Activated T-cell treated with anti-CD3 and anti-CD28 coated beads, Interleukin-2, amount 50 U/mL, for 72 hours (primary cell): ENCODE measurements around the gene SLC35F2. TPM values are rescaled to one million over a fixed set of nuclear protein-coding genes. Genes with fewer than 3 reads are reported as not detected.
"Not testable (repeated sequence)": the region's sequence is repeated elsewhere in the genome, so short reads cannot be mapped to it uniquely, and the experiment has no call there.

Source experiments
- ATAC-seq, 2 donors: fragments of 150-1000 bp; cut with Tn5 transposase; replicated peaks in 1 of 2; 2 replicates each; pipeline ENCODE4 v1.10.0; 2021; ENCODE audit warnings: moderate library complexity in 2 of 2, mild to moderate bottlenecking in 1 of 2
- DNase-seq, 2 donors: peaks; one replicate each; pipeline ENCODE4 v3.0.0; 2021 to 2022; ENCODE audit warnings: mixed read lengths in 1 of 2
- H3K27ac Mint-ChIP-seq: one replicate; pipeline ENCODE4 v1.8.0; 2022; ENCODE audit warnings: mild to moderate bottlenecking, moderate library complexity, mixed read lengths
- H3K27me3 Mint-ChIP-seq: one replicate; pipeline ENCODE4 v1.8.0; 2022; ENCODE audit warnings: low read depth, mixed read lengths
- H3K36me3 Mint-ChIP-seq, 2 donors: one replicate each; pipeline ENCODE4 v1.8.0; 2022; ENCODE audit warnings: mixed read lengths in 2 of 2, mild to moderate bottlenecking in 1 of 2; ENCODE audit not compliant: insufficient read depth in 2 of 2
- H3K4me1 Mint-ChIP-seq: one replicate; pipeline ENCODE4 v1.8.0; 2022; ENCODE audit warnings: low read depth, mixed read lengths
- H3K4me3 Mint-ChIP-seq, 2 donors: one replicate each; pipeline ENCODE4 v1.8.0; 2022; ENCODE audit warnings: mild to moderate bottlenecking in 2 of 2, mixed read lengths in 2 of 2, moderate library complexity in 2 of 2
- H3K9me3 Mint-ChIP-seq, 2 donors: one replicate each; pipeline ENCODE4 v1.8.0; 2022; ENCODE audit warnings: mixed read lengths in 2 of 2
- total RNA-seq, 2 donors: library from RNA; stranded (reverse); gene quantifications; one replicate each; pipeline ENCODE4 v1.2.3, GENCODE V29; 2022

SLC35F2 gene
- total RNA-seq, 2 donors from 2014 or later, result 22.4 to 29.4 TPM

- Mint-ChIP-seq H3K4me3 (peak overlapping the region; percentile 51 to 93), H3K9me3 (no peaks in the 10 kb centered on the region), H3K4me1 (peaks cover 26% of the 10 kb centered on the region), H3K36me3 (peaks cover 4 to 6% of the 10 kb centered on the region in 2 donors), H3K27me3 (peaks cover 5% of the 10 kb centered on the region), H3K27ac (peak overlapping the region; percentile 24)
- ATAC-seq, result no peak
- DNase-seq, result no peak
These were observed 2.2 kb downstream of the SLC35F2 start for GRCh38 chr11:107856180-107856980.

- no peaks in the 10 kb centered on the region for H3K9me3 Mint-ChIP-seq
- peaks cover 2 to 6% of the 10 kb centered on the region in 2 donors for H3K36me3 Mint-ChIP-seq
- ATAC-seq (no peak), DNase-seq (no peak)
- no peak overlapping the region for H3K4me3 Mint-ChIP-seq
- H3K27ac Mint-ChIP-seq, result no peak overlapping the region
- H3K4me1 Mint-ChIP-seq, result peaks cover 37% of the 10 kb centered on the region
- no peaks in the 10 kb centered on the region for H3K27me3 Mint-ChIP-seq
These were observed 5.5 kb downstream of the SLC35F2 start for GRCh38 chr11:107853070-107853469.

GRCh38 chr11:107851704-107852310 lies 6.8 kb downstream of the SLC35F2 start:
- Mint-ChIP-seq H3K4me1 (peaks cover 37% of the 10 kb centered on the region), H3K27me3 (no peaks in the 10 kb centered on the region), H3K36me3 (peaks cover 0 to 6% of the 10 kb centered on the region in 2 donors), H3K27ac (no peak overlapping the region), H3K9me3 (no peaks in the 10 kb centered on the region), H3K4me3 (no peak overlapping the region)
- DNase-seq (no peak), ATAC-seq (no peak)

GRCh38 chr11:107849790-107850189 lies 8.8 kb downstream of the SLC35F2 start:
- Mint-ChIP-seq H3K4me3 (no peak overlapping the region), H3K36me3 (peaks cover 1 to 2% of the 10 kb centered on the region in 2 donors), H3K27me3 (no peaks in the 10 kb centered on the region), H3K9me3 (no peaks in the 10 kb centered on the region), H3K27ac (no peak overlapping the region), H3K4me1 (peaks cover 35% of the 10 kb centered on the region)
- DNase-seq (no peak), ATAC-seq (no peak)

GRCh38 chr11:107848345-107848744 lies 10.2 kb downstream of the SLC35F2 start:
- Mint-ChIP-seq H3K27me3 (no peaks in the 10 kb centered on the region), H3K4me1 (peaks cover 42% of the 10 kb centered on the region), H3K27ac (no peak overlapping the region), H3K9me3 (no peaks in the 10 kb centered on the region), H3K4me3 (no peak overlapping the region), H3K36me3 (peaks cover 1 to 2% of the 10 kb centered on the region in 2 donors)
- ATAC-seq (no peak), DNase-seq (no peak)

- Mint-ChIP-seq H3K27me3 (no peaks in the 10 kb centered on the region), H3K4me1 (peaks cover 51% of the 10 kb centered on the region), H3K27ac (peak overlapping the region; percentile 6), H3K36me3 (peaks cover 1 to 2% of the 10 kb centered on the region in 2 donors), H3K4me3 (peak overlapping the region in 1 of 2 donors; percentile 12), H3K9me3 (no peaks in the 10 kb centered on the region)
- ATAC-seq (peak in 1 of 2 donors; percentile 35), DNase-seq (no peak)
These were observed 11.4 kb downstream of the SLC35F2 start for GRCh38 chr11:107847184-107847583.

GRCh38 chr11:107844041-107844440 lies 14.5 kb downstream of the SLC35F2 start:
- no peak for ATAC-seq
- Mint-ChIP-seq H3K4me1 (peaks cover 64% of the 10 kb centered on the region), H3K27ac (no peak overlapping the region), H3K4me3 (no peak overlapping the region), H3K36me3 (peaks cover 1 to 2% of the 10 kb centered on the region in 2 donors), H3K27me3 (no peaks in the 10 kb centered on the region), H3K9me3 (no peaks in the 10 kb centered on the region)
- no peak for DNase-seq

- no peak for DNase-seq
- no peak for ATAC-seq
- no peaks in the 10 kb centered on the region for H3K9me3 Mint-ChIP-seq
- H3K4me1 Mint-ChIP-seq, result peaks cover 52% of the 10 kb centered on the region
- peak overlapping the region in 1 of 2 donors; percentile 71 for H3K4me3 Mint-ChIP-seq
- H3K27ac Mint-ChIP-seq, result peak overlapping the region; percentile 68
- no peaks in the 10 kb centered on the region for H3K27me3 Mint-ChIP-seq
- H3K36me3 Mint-ChIP-seq, result peaks cover 1 to 2% of the 10 kb centered on the region in 2 donors
These were observed 16.0 kb downstream of the SLC35F2 start for GRCh38 chr11:107842412-107843100.

- H3K4me1 Mint-ChIP-seq, result peaks cover 52% of the 10 kb centered on the region
- no peaks in the 10 kb centered on the region for H3K27me3 Mint-ChIP-seq
- H3K27ac Mint-ChIP-seq, result peak overlapping the region; percentile 97
These were observed 18.5 kb downstream of the SLC35F2 start for GRCh38 chr11:107840129-107840484.

GRCh38 chr11:107836851-107837250 lies 21.7 kb downstream of the SLC35F2 start:
- no peak for ATAC-seq
- Mint-ChIP-seq H3K27me3 (no peaks in the 10 kb centered on the region), H3K4me1 (peaks cover 32% of the 10 kb centered on the region), H3K4me3 (no peak overlapping the region), H3K27ac (no peak overlapping the region), H3K9me3 (no peaks in the 10 kb centered on the region), H3K36me3 (no peaks in the 10 kb centered on the region)
- no peak for DNase-seq

More at GRCh38 chr11:107840129-107840484, 18.5 kb downstream of the SLC35F2 start:
- H3K9me3 Mint-ChIP-seq, result no peaks in the 10 kb centered on the region
- no peak for DNase-seq
- peak overlapping the region; percentile 52 to 79 for H3K4me3 Mint-ChIP-seq
- peaks cover 1 to 2% of the 10 kb centered on the region in 2 donors for H3K36me3 Mint-ChIP-seq
- ATAC-seq, result peak; percentile 2 to 3

- Mint-ChIP-seq H3K4me1 (peaks cover 14% of the 10 kb centered on the region), H3K4me3 (no peak overlapping the region), H3K9me3 (no peaks in the 10 kb centered on the region), H3K27ac (no peak overlapping the region), H3K36me3 (no peaks in the 10 kb centered on the region), H3K27me3 (no peaks in the 10 kb centered on the region)
- ATAC-seq (no peak), DNase-seq (no peak)
These were observed 23.6 kb downstream of the SLC35F2 start for GRCh38 chr11:107834995-107835394.

- not testable (repeated sequence) for H3K4me1 Mint-ChIP-seq, H3K36me3 Mint-ChIP-seq, DNase-seq
These were observed 24.7 kb downstream of the SLC35F2 start for GRCh38 chr11:107833926-107834325.

GRCh38 chr11:107830915-107831540 lies 27.6 kb downstream of the SLC35F2 start:
- ATAC-seq, result no peak
- H3K27me3 Mint-ChIP-seq, result no peaks in the 10 kb centered on the region

More at GRCh38 chr11:107833926-107834325, 24.7 kb downstream of the SLC35F2 start:
- not testable (repeated sequence) for H3K27ac Mint-ChIP-seq, ATAC-seq, H3K9me3 Mint-ChIP-seq, H3K4me3 Mint-ChIP-seq, H3K27me3 Mint-ChIP-seq

More at GRCh38 chr11:107830915-107831540, 27.6 kb downstream of the SLC35F2 start:
- DNase-seq, result no peak
- no peak overlapping the region for H3K4me3 Mint-ChIP-seq
- peaks cover 6% of the 10 kb centered on the region for H3K4me1 Mint-ChIP-seq
- no peak overlapping the region for H3K27ac Mint-ChIP-seq
- H3K36me3 Mint-ChIP-seq, result no peaks in the 10 kb centered on the region
- H3K9me3 Mint-ChIP-seq, result no peaks in the 10 kb centered on the region
